CD4-positive, CD25-positive, alpha-beta regulatory T cell (primary cell): ENCODE measurements around the gene CES3. TPM values are rescaled to one million over a fixed set of nuclear protein-coding genes. Genes with fewer than 3 reads are reported as not detected.

Source experiments
- ATAC-seq, 2 donors: fragments of 150-1000 bp; cut with Tn5 transposase; one replicate each; pipeline ENCODE4 v1.10.0; 2021; ENCODE audit warnings: low read depth in 2 of 2, moderate number of reproducible peaks in 2 of 2, moderate library complexity in 1 of 2
- DNase-seq, 3 donors: peaks; one replicate each; pipeline versions ENCODE4 v3.0.0 to v3.0.0-alpha.2; 2012 to 2022; ENCODE audit warnings: mixed read lengths in 1 of 3
- H3K27ac ChIP-seq: one replicate; pipeline ENCODE4 v1.7.0; 2013; ENCODE audit warnings: mild to moderate bottlenecking, low read length; ENCODE audit not compliant: insufficient read depth, poor library complexity, severe bottlenecking
- H3K27me3 ChIP-seq: one replicate; pipeline ENCODE4 v1.7.0; 2013; ENCODE audit warnings: low read length; ENCODE audit not compliant: control insufficient read depth, insufficient read depth
- H3K36me3 ChIP-seq: one replicate; pipeline ENCODE4 v1.7.0; 2013; ENCODE audit warnings: mild to moderate bottlenecking, low read length, moderate library complexity; ENCODE audit not compliant: control insufficient read depth, insufficient read depth
- H3K4me1 ChIP-seq: 2 replicates; pipeline ENCODE4 v1.7.0; 2013; ENCODE audit warnings: mild to moderate bottlenecking, low read length; ENCODE audit not compliant: insufficient read depth, control insufficient read depth, poor library complexity, severe bottlenecking
- H3K4me3 ChIP-seq: one replicate; pipeline ENCODE4 v1.7.0; 2013; ENCODE audit warnings: low read depth, mild to moderate bottlenecking, low read length, moderate library complexity
- H3K9me3 ChIP-seq, 2 experiments: 1 replicate in 1 of 2; 2 replicates in 1 of 2; pipeline ENCODE4 v1.7.0; 2013; ENCODE audit warnings: low read length in 2 of 2, mild to moderate bottlenecking in 1 of 2, moderate library complexity in 1 of 2; ENCODE audit not compliant: control insufficient read depth in 2 of 2
- H3K27ac Mint-ChIP-seq, 3 donors: one replicate each; pipeline ENCODE4 v1.8.0; 2020 to 2022; ENCODE audit warnings: mild to moderate bottlenecking in 3 of 3, mixed read lengths in 3 of 3, moderate library complexity in 2 of 3
- H3K27me3 Mint-ChIP-seq: one replicate; pipeline ENCODE4 v1.8.0; 2022; ENCODE audit warnings: mild to moderate bottlenecking, mixed read lengths
- H3K36me3 Mint-ChIP-seq: one replicate; pipeline ENCODE4 v1.8.0; 2020; ENCODE audit warnings: mixed read lengths
- H3K4me1 Mint-ChIP-seq, 4 donors: one replicate each; pipeline ENCODE4 v1.8.0; 2020 to 2022; ENCODE audit warnings: mixed read lengths in 4 of 4, mild to moderate bottlenecking in 1 of 4
- H3K4me3 Mint-ChIP-seq, 4 donors: one replicate each; pipeline ENCODE4 v1.8.0; 2020 to 2022; ENCODE audit warnings: mild to moderate bottlenecking in 4 of 4, mixed read lengths in 4 of 4, moderate library complexity in 3 of 4
- H3K9me3 Mint-ChIP-seq, 7 donors: one replicate each; pipeline ENCODE4 v1.8.0; 2020 to 2022; ENCODE audit warnings: mixed read lengths in 7 of 7, mild to moderate bottlenecking in 3 of 7, moderate library complexity in 2 of 7
- polyA plus RNA-seq, 4 donors: library from polyadenylated mRNA; unstranded; fragments of 300-500 nt; fragmentation: Illumina TruSeq; gene quantifications; one replicate each; pipeline ENCODE4 v1.2.3, GENCODE V29; 2021
- total RNA-seq: library from RNA; stranded (reverse); gene quantifications from one replicate; pipeline ENCODE4 v1.2.3, GENCODE V29; 2022

CES3 gene
- total and polyA plus RNA-seq, 5 donors from 2014 or later: 0.10 to 0.74 (median 0.27) TPM

DNA sequence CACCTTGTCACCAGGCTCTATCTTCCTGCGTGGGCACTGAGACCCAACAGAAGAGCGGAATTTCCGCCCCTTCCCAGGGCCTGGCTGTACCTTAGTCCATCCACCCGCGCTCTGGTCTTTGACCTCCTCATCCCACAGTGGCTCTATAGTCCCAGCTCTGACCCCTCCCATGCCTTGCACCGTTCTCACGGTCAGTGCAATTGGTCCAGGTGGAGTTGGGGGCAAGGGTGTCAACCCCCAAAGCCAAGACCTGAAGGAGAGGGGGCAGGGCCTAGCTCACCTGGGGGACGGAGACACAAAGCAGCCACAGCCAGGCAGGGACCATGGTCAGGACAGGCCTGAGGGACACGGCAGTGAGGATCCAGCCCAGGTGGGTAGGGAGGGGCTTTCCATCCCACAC, 43.3 kb upstream of the CES3 start:
- no peaks in the 10 kb centered on the region for H3K27me3 ChIP-seq
- Mint-ChIP-seq H3K36me3 (no peaks in the 10 kb centered on the region), H3K9me3 (no peaks in the 10 kb centered on the region), H3K27ac (no peak overlapping the region), H3K27me3 (peaks cover 18% of the 10 kb centered on the region), H3K4me3 (no peak overlapping the region), H3K4me1 (no peaks in the 10 kb centered on the region)
- DNase-seq (no peak), ATAC-seq (no peak)
- H3K36me3 ChIP-seq: no peaks in the 10 kb centered on the region
- H3K4me3 ChIP-seq: no peak overlapping the region
- no peaks in the 10 kb centered on the region for H3K4me1 ChIP-seq
- no peaks in the 10 kb centered on the region for H3K9me3 ChIP-seq
- H3K27ac ChIP-seq: no peak overlapping the region

DNA sequence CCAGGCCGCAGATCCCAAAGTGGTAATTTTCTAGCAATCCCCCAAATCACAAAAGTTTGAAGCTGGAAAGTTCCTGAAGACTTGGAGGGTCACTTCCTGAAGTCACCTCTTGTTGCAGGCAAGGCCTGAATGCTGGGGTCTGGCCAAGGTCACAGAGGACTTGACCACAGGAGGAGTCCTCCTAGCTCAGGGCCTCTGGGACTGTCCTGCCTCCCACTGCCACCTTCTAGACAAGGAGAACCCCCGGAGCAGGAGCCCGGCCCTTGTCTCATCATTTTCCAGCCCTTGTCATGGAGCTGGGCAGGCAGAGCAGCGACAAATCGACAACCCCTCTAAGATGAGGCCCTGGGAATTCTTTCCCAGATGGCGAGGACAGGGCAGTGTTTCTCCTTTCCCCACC, 42.7 kb upstream of the CES3 start:
- H3K4me1 Mint-ChIP-seq: no peaks in the 10 kb centered on the region
- no peak for ATAC-seq
- H3K27ac Mint-ChIP-seq: no peak overlapping the region
- no peaks in the 10 kb centered on the region for H3K36me3 Mint-ChIP-seq
- peaks cover 24% of the 10 kb centered on the region for H3K27me3 Mint-ChIP-seq
- Histone ChIP-seq H3K4me3 (no peak overlapping the region), H3K9me3 (no peaks in the 10 kb centered on the region), H3K36me3 (no peaks in the 10 kb centered on the region), H3K27me3 (no peaks in the 10 kb centered on the region), H3K4me1 (no peaks in the 10 kb centered on the region), H3K27ac (no peak overlapping the region)
- H3K9me3 Mint-ChIP-seq: no peaks in the 10 kb centered on the region
- no peak overlapping the region for H3K4me3 Mint-ChIP-seq
- no peak for DNase-seq

DNA sequence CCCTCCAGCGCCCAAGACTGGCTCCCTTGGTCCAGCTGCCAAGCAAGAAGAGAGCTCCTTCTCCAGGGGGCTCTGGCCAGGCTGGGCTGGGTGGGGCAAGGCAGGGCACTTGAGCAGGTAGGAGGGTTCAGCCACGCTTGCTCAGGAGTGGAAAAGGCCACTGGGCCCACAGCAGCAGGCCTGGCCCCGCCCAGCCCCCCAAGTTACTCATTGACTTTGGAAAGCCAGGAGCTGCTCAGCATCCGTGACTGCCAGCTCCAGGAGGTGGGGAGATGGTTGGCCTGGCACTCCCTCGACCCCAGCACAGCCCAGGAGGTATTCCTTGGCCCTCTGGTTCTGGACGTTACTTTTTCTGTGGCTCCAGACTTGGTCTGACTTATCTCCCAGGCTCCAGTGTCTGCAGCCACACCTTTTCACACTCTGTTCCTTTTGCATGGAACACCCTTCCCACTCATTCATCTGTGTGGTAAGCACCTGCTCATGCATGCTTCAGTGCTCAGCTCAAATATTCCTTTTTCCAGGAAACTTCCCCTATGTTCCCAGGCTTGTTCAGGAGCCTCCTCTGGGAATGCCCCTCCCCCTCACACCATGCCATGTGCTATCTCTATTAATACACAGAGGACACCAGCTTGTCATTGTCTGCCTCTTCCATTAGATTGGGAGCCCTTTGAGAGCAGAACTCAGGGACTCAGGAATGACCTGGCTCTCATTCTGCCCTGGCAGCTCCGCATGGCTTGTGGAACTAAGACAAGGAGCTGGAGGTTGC, 42.1 kb upstream of the CES3 start, which contains the start of gene CDH16:
CDH16 (minus strand) TSS at position 83 of the 766 bp plus-strand sequence. CDS start 820 bp downstream, outside the sequence.
- Histone ChIP-seq H3K4me1 (no peaks in the 10 kb centered on the region), H3K27me3 (peaks cover under 1% of the 10 kb centered on the region), H3K9me3 (no peaks in the 10 kb centered on the region), H3K27ac (no peak within 1 kb of the TSS), H3K4me3 (no peak within 1 kb of the TSS), H3K36me3 (no peaks in the 10 kb centered on the region)
- Mint-ChIP-seq H3K4me3 (no peak within 1 kb of the TSS), H3K4me1 (no peaks in the 10 kb centered on the region), H3K36me3 (no peaks in the 10 kb centered on the region), H3K27ac (no peak within 1 kb of the TSS), H3K9me3 (no peaks in the 10 kb centered on the region), H3K27me3 (peaks cover 30% of the 10 kb centered on the region)
- DNase-seq: no peak
- no peak for ATAC-seq

DNA sequence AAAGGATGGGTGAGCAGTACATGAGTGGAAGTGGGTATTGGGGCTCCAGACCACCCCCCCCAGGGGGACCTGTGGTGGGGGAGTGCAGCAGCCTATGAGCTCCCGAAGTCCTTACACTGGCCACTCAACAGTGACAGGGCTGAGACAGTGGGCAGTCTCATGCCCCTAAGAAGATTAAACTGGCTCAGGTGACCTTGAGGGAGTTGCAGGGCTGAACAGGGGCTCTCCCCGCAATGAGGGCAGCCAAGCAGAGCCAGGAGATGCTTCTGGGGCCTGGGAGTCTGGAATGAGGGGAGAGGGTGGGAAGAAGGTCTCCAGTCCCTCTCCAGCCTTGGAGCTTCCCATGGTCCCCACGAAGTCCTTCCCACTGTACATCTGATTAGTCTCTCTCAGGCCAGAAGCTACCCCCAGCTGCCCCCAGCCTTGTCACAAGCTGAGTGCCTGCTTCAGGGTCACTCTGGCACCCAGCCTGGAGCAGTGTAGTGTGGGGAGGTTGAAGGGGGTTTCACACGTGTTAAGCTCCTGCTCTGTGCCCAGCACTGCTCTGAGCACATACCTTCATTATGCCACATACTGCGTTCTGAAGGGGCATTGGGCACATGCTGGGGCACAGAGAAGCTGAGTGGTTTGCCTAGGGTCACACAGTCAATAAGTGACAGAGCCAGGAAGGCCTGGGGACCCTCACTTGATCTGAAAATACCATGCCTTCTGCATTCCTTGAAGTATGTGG, 41.3 kb upstream of the CES3 start:
- peaks cover 0 to 2% (median 0%) of the 10 kb centered on the region in 4 donors for H3K4me1 Mint-ChIP-seq
- no peaks in the 10 kb centered on the region for H3K9me3 Mint-ChIP-seq
- Histone ChIP-seq H3K4me1 (peaks cover 4% of the 10 kb centered on the region), H3K27me3 (peaks cover 3% of the 10 kb centered on the region), H3K27ac (no peak overlapping the region), H3K9me3 (no peaks in the 10 kb centered on the region), H3K4me3 (no peak overlapping the region), H3K36me3 (no peaks in the 10 kb centered on the region)
- peaks cover 38% of the 10 kb centered on the region for H3K27me3 Mint-ChIP-seq
- ATAC-seq: no peak
- no peak for DNase-seq
- H3K36me3 Mint-ChIP-seq: no peaks in the 10 kb centered on the region
- no peak overlapping the region for H3K4me3 Mint-ChIP-seq
- no peak overlapping the region for H3K27ac Mint-ChIP-seq

DNA sequence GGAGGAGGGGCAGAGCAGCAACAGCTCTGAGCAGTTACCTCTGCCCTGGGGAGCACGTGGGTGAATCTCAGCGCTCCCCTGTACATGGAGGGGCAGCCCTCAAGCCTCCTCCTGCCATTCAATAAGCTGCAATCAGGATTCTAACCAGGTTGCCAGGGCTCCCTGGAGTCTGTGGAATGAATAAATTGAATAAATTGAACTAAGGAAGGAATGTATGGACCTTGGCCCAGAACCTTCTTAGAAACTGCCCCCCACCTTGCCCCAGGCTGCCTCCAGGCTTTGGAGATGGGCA, 40.8 kb upstream of the CES3 start:
- Mint-ChIP-seq H3K27ac (no peak overlapping the region), H3K4me3 (no peak overlapping the region), H3K27me3 (peaks cover 39% of the 10 kb centered on the region), H3K4me1 (peaks cover 0 to 2% (median 0%) of the 10 kb centered on the region in 4 donors), H3K36me3 (no peaks in the 10 kb centered on the region), H3K9me3 (no peaks in the 10 kb centered on the region)
- H3K27ac ChIP-seq: no peak overlapping the region
- ATAC-seq (no peak), DNase-seq (no peak)
- H3K4me1 ChIP-seq: peaks cover 9% of the 10 kb centered on the region
- H3K9me3 ChIP-seq: no peaks in the 10 kb centered on the region
- no peak overlapping the region for H3K4me3 ChIP-seq
- peaks cover 3% of the 10 kb centered on the region for H3K27me3 ChIP-seq
- H3K36me3 ChIP-seq: no peaks in the 10 kb centered on the region

DNA sequence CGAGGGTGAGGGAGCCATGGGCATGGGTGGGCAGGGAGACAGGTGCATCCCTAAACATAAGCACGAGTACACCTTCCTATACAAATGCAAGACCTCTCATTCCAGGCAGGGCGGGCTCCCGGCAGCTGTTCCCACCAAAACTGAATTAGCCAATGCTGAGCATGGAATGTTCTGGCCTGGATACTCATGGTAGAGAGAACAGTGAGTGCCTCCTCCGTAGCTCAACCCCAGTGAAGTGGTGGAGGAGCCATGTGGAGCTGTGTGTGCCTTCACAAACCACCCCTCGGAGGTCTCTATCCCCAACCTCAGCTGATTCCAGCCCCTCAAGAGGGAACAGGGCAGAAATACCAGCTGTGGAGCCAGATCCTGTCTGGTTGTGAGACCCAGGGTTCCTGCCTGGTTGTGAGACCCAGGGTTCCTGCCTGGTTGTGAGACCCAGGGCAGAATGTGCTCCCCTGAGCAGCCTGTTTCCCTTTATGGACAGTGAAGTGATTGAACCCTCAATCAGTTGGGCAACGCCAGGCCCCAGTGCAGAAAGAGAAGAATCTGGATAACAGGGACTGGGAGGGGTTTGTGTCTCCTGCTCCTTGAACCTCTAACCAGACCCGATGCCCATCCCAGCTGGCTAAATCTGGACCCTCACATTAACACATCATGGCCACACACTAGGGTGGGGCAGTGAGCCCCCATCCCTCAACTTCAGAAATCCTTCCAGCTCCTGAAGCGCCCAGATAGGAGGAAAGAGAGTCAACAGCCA, 40.0 kb upstream of the CES3 start:
- Histone ChIP-seq H3K4me1 (peaks cover 15% of the 10 kb centered on the region), H3K9me3 (no peaks in the 10 kb centered on the region), H3K36me3 (no peaks in the 10 kb centered on the region), H3K27ac (no peak overlapping the region), H3K27me3 (peaks cover 7% of the 10 kb centered on the region), H3K4me3 (no peak overlapping the region)
- no peaks in the 10 kb centered on the region for H3K9me3 Mint-ChIP-seq
- H3K27me3 Mint-ChIP-seq: peaks cover 46% of the 10 kb centered on the region
- H3K36me3 Mint-ChIP-seq: no peaks in the 10 kb centered on the region
- no peak for ATAC-seq
- H3K4me1 Mint-ChIP-seq: peaks cover 0 to 8% (median 3%) of the 10 kb centered on the region in 4 donors
- H3K4me3 Mint-ChIP-seq: no peak overlapping the region
- no peak for DNase-seq
- no peak overlapping the region for H3K27ac Mint-ChIP-seq

DNA sequence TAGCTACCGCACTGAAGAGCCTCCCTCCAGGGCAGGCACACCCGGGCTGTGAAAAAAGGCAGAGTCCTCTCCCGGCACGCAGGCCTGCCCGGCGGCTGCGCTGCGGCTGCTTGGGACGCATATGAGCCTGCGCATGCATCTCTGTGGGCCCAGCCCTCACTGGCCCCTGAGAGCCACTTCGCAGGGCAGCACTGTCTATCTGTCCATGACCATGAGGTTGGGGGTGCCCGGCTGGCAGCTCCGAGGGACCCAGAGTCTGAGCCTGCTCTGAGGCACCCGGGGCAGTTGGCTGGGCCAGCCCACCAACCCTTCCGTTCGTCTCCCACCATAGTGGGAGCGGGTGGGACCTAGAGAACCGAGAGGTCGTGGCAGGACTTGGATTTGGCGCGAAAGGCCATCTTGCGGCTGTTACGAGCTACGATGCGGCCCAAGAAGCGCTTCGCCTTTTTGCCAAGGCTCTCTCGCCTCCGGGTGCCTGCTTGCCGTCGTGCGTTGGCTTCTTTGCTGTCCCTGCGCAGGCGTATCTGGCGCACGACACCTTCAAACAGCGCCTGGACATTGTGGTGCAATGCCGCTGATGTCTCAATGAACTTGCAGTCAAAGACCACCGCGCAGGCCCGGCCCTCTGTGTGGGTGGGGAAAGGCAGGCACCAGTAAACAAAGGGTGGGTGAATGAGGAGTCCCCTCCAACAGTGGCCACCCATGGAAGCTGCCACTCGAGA, 39.2 kb upstream of the CES3 start:
- Histone ChIP-seq H3K36me3 (no peaks in the 10 kb centered on the region), H3K9me3 (no peaks in the 10 kb centered on the region), H3K4me3 (no peak overlapping the region), H3K4me1 (peaks cover 15% of the 10 kb centered on the region), H3K27ac (no peak overlapping the region), H3K27me3 (peaks cover 11% of the 10 kb centered on the region)
- DNase-seq (no peak), ATAC-seq (no peak)
- Mint-ChIP-seq H3K9me3 (no peaks in the 10 kb centered on the region), H3K36me3 (no peaks in the 10 kb centered on the region), H3K4me3 (no peak overlapping the region), H3K27me3 (peaks cover 54% of the 10 kb centered on the region), H3K4me1 (peaks cover 0 to 8% (median 4%) of the 10 kb centered on the region in 4 donors), H3K27ac (no peak overlapping the region)
